Measurements from ENCODE around the gene GPR65.

Gene GPR65

DNA sequence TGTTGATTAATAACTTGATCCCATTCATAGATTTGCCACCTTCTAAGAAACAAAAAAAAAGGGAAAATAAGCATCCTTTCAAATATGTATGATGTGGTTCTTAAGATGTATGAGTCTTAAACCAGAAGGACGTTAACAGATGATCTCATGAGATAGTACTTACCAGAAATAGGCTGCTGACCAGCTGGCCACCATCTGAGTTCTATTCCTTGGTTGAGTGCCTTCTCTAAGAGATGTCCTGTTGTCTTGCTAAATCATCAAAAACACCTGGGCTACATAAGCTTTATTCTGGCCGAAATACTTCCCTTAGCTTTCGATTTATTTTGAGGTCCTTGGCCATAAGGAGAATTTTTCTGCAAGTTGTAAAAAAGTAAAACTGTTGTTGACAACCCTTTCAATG, 55.6 kb downstream of the GPR65 start:
- no peaks in the 10 kb centered on the region for H3K4me1 ChIP-seq

DNA sequence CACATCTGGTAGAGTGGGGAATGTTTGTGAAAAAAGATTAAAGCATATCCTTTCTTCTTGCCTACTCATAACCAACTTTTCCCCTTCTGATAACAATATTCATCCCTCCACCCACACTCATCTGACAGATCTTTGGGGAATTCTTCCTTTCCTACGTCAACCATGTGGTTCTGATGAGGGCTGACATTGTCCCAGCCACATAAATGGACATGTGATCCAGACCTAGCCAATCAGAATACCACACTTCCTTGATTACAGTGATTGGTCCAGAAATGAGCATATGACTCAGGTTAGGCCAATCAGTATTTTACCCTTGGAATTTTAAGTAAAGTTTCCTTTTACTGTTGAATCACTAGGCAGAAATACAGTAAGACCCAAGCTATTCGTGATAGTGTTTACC, 58.9 kb downstream of the GPR65 start:
- no peak for DNase-seq
- Histone ChIP-seq H3K27me3 (no peaks in the 10 kb centered on the region), H3K4me1 (no peaks in the 10 kb centered on the region), H3K36me3 (no peaks in the 10 kb centered on the region), H3K4me3 (ENCODE audit: low read depth, low read length) (peak overlapping the region; percentile 5; the same call in 1 of the 2 replicates), H3K9me3 (no peaks in the 10 kb centered on the region)
- TF ChIP-seq, protein P1, sequence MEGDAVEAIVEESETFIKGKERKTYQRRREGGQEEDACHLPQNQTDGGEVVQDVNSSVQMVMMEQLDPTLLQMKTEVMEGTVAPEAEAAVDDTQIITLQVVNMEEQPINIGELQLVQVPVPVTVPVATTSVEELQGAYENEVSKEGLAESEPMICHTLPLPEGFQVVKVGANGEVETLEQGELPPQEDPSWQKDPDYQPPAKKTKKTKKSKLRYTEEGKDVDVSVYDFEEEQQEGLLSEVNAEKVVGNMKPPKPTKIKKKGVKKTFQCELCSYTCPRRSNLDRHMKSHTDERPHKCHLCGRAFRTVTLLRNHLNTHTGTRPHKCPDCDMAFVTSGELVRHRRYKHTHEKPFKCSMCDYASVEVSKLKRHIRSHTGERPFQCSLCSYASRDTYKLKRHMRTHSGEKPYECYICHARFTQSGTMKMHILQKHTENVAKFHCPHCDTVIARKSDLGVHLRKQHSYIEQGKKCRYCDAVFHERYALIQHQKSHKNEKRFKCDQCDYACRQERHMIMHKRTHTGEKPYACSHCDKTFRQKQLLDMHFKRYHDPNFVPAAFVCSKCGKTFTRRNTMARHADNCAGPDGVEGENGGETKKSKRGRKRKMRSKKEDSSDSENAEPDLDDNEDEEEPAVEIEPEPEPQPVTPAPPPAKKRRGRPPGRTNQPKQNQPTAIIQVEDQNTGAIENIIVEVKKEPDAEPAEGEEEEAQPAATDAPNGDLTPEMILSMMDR (IDR thresholded peaks at IDR 0.05; ENCODE audit: low read depth, low read length) = no peak

More for the DNA sequence above, 55.6 kb downstream of the GPR65 start:
- no peaks in the 10 kb centered on the region for H3K9me3 ChIP-seq
- TF ChIP-seq, protein P1 (IDR thresholded peaks at IDR 0.05; ENCODE audit: low read depth, low read length) = no peak
- H3K4me3 ChIP-seq (ENCODE audit: low read depth, low read length) = no peak overlapping the region
- 0 out of 2 replicates have a peak, but pooled peaks cover 4% of the 10 kb centered on the region for H3K27me3 ChIP-seq
- DNase-seq = no peak
- H3K36me3 ChIP-seq = no peaks in the 10 kb centered on the region
